Measurements from ENCODE around the gene PIH1D2. TPM values are rescaled to one million over a fixed set of nuclear protein-coding genes. Genes with fewer than 3 reads are reported as not detected.
"Not testable (repeated sequence)": the region's sequence is repeated elsewhere in the genome, so short reads cannot be mapped to it uniquely, and the experiment has no call there.

PIH1D2 gene
- total and polyA plus RNA-seq, 2 experiments from 2014 or later: 0.60 to 3.1 TPM

DNA sequence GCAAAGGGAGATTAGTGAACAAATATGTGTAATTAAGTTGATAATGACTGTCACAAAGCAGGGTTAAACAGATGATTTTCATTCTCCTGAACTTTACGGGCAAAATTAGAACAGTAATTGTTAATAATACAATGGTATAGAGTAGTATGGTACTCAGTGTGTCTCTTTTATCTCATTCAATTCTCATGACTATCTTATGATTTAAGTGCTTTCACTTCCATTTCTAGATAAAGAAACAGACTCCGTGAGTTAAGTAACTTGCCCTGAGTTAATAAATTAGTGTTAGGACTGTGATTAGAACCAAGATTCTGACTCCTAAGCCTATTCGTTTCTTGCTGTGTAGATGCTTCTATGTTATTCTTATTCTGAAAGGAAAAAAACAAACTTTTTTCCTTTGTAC is 22.0 kb downstream of the PIH1D2 start:
- 95% methylated on average over 3 of the region's 3 CpGs for WGBS (ENCODE audit: low lambda C conversion rate, missing lambda C conversion rate)
- Histone ChIP-seq H4K20me1 (ENCODE audit: insufficient read depth, poor library complexity, severe bottlenecking) (no peaks in the 10 kb centered on the region), H2AFZ (no peak overlapping the region), H3K4me1 (ENCODE audit: insufficient read depth) (no peaks in the 10 kb centered on the region), H3K27ac (no peak overlapping the region), H3K27me3 (no peaks in the 10 kb centered on the region), H3K9me3 (ENCODE audit: low read depth) (no peaks in the 10 kb centered on the region), H3K79me2 (no peaks in the 10 kb centered on the region), H3K9me2 (replicated peaks; ENCODE audit: insufficient read depth) (no peaks in the 10 kb centered on the region), H3K36me3 (replicated peaks; ENCODE audit: insufficient read depth, low read depth) (no peaks in the 10 kb centered on the region), H3K4me2 (no peak overlapping the region), H3K4me3 (no peak overlapping the region)
- DNase-seq (ENCODE audit: low spot score): no peak
- TF ChIP-seq CTCF (IDR thresholded peaks at IDR 0.05; ENCODE audit: poor library complexity): no peak
- TF ChIP-seq EZH2 (IDR thresholded peaks at IDR 0.05; ENCODE audit: borderline replicate concordance): no peak
- TF ChIP-seq EZH2phosphoT487 (IDR thresholded peaks at IDR 0.05; ENCODE audit: low read depth, severe bottlenecking, unreplicated experiment): no peak

DNA sequence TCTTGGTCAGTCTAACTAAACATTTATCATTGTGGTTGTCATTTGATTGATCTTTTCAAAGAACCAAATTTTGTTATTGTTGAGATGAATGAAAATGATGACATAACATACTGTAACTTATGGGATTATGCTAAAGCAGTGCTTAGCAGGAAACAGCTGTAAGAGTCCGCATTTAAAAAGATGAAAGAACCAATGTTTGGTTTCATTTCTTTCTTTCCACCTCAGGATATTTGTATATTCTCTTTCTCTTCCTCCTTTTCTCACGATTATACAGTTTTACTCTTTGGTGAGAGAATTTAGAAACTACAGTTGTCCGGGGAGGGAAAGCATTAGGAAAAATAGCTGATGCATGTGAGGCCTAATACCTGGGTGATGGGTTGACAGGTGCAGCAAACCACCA is 23.1 kb downstream of the PIH1D2 start:
- H4K20me1 ChIP-seq (ENCODE audit: insufficient read depth, poor library complexity, severe bottlenecking): no peaks in the 10 kb centered on the region
- DNase-seq (ENCODE audit: low spot score): no peak
- no peak overlapping the region for H3K4me3 ChIP-seq
- H2AFZ ChIP-seq: no peak overlapping the region
- H3K36me3 ChIP-seq (replicated peaks; ENCODE audit: insufficient read depth, low read depth): no peaks in the 10 kb centered on the region
- no peaks in the 10 kb centered on the region for H3K79me2 ChIP-seq
- no peak overlapping the region for H3K27ac ChIP-seq
- TF ChIP-seq EZH2phosphoT487 (IDR thresholded peaks at IDR 0.05; ENCODE audit: low read depth, severe bottlenecking, unreplicated experiment): no peak
- no peak for TF ChIP-seq EZH2 (IDR thresholded peaks at IDR 0.05; ENCODE audit: borderline replicate concordance)
- TF ChIP-seq CTCF (IDR thresholded peaks at IDR 0.05; ENCODE audit: poor library complexity): no peak
- H3K4me1 ChIP-seq (ENCODE audit: insufficient read depth): no peaks in the 10 kb centered on the region
- H3K4me2 ChIP-seq: no peak overlapping the region
- H3K9me3 ChIP-seq (ENCODE audit: low read depth): no peaks in the 10 kb centered on the region
- 100% methylated on average over 3 of the region's 3 CpGs for WGBS (ENCODE audit: low lambda C conversion rate, missing lambda C conversion rate)
- no peaks in the 10 kb centered on the region for H3K27me3 ChIP-seq
- H3K9me2 ChIP-seq (replicated peaks; ENCODE audit: insufficient read depth): no peaks in the 10 kb centered on the region

DNA sequence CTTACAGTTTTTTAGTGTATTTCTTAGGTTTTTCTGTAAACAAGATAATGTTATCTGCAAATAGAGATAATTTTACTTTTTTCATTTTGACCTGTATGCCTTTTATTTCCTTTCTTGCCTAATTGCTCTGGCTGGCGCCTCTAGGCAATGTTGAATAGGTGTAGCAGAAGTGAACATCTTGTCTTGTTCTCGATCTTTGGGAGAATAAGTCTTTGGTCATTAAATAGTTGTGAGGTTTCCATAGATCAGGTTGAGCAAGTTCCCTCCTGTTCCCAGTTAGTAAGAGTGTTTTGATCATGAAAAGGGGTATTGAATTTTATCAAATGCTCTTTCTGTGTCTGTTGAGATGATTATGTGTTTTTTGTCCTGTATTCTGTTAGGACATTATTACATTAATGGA is 24.0 kb downstream of the PIH1D2 start:
- no peaks in the 10 kb centered on the region for H3K79me2 ChIP-seq
- no peaks in the 10 kb centered on the region for H3K36me3 ChIP-seq (replicated peaks; ENCODE audit: insufficient read depth, low read depth)
- H3K4me3 ChIP-seq: no peak overlapping the region
- H4K20me1 ChIP-seq (ENCODE audit: insufficient read depth, poor library complexity, severe bottlenecking): no peaks in the 10 kb centered on the region
- 48% methylated on average over 2 of the region's 2 CpGs for WGBS (ENCODE audit: low lambda C conversion rate, missing lambda C conversion rate)
- DNase-seq (ENCODE audit: low spot score): no peak
- H2AFZ ChIP-seq: no peak overlapping the region
- H3K27me3 ChIP-seq: no peaks in the 10 kb centered on the region
- no peaks in the 10 kb centered on the region for H3K9me2 ChIP-seq (replicated peaks; ENCODE audit: insufficient read depth)
- TF ChIP-seq CTCF (IDR thresholded peaks at IDR 0.05; ENCODE audit: poor library complexity) (no peak), EZH2phosphoT487 (IDR thresholded peaks at IDR 0.05; ENCODE audit: low read depth, severe bottlenecking, unreplicated experiment) (no peak), EZH2 (IDR thresholded peaks at IDR 0.05; ENCODE audit: borderline replicate concordance) (no peak)
- H3K9me3 ChIP-seq (ENCODE audit: low read depth): no peaks in the 10 kb centered on the region
- no peak overlapping the region for H3K4me2 ChIP-seq
- H3K27ac ChIP-seq: no peak overlapping the region
- H3K4me1 ChIP-seq (ENCODE audit: insufficient read depth): no peaks in the 10 kb centered on the region

- not testable (repeated sequence) for H3K9me3 ChIP-seq (ENCODE audit: low read depth); H3K36me3 ChIP-seq (replicated peaks; ENCODE audit: insufficient read depth, low read depth); H4K20me1 ChIP-seq (ENCODE audit: insufficient read depth, poor library complexity, severe bottlenecking); DNase-seq (ENCODE audit: low spot score); H3K27me3 ChIP-seq; H3K4me3 ChIP-seq; H3K27ac ChIP-seq; H3K9me2 ChIP-seq (replicated peaks; ENCODE audit: insufficient read depth); H2AFZ ChIP-seq; H3K4me2 ChIP-seq; H3K4me1 ChIP-seq (ENCODE audit: insufficient read depth); H3K79me2 ChIP-seq
- 96% methylated on average over 3 of the region's 3 CpGs for WGBS (ENCODE audit: low lambda C conversion rate, missing lambda C conversion rate)
These were observed 25.6 kb downstream of the PIH1D2 start for GRCh38 chr11:112048256-112048655.

GRCh38 chr11:112046647-112047046 is 27.2 kb downstream of the PIH1D2 start:
- H3K9me3 ChIP-seq (ENCODE audit: low read depth); H3K36me3 ChIP-seq (replicated peaks; ENCODE audit: insufficient read depth, low read depth); H3K27ac ChIP-seq; H3K4me1 ChIP-seq (ENCODE audit: insufficient read depth); DNase-seq (ENCODE audit: low spot score); H3K4me3 ChIP-seq; H3K79me2 ChIP-seq; H3K4me2 ChIP-seq; H4K20me1 ChIP-seq (ENCODE audit: insufficient read depth, poor library complexity, severe bottlenecking); H2AFZ ChIP-seq; H3K9me2 ChIP-seq (replicated peaks; ENCODE audit: insufficient read depth); H3K27me3 ChIP-seq: not testable (repeated sequence)
- WGBS (ENCODE audit: low lambda C conversion rate, missing lambda C conversion rate): 98% methylated on average over 2 of the region's 2 CpGs
